H1 (cell line): ENCODE measurements around the gene PRKCH. TPM values are rescaled to one million over a fixed set of nuclear protein-coding genes. Genes with fewer than 3 reads are reported as not detected.

ENCODE experiments used
- CTCF ChIA-PET: fragments of 300-600 bp; sonication (Branson Sonifier 250); formaldehyde crosslinking; loops from one replicate; lab custom pipeline; 2021; ENCODE audit not compliant: partially characterized antibody; lab: Charles Lee
- POLR2A ChIA-PET: fragments of 300-600 bp; sonication (Branson Sonifier 250); formaldehyde crosslinking; loops from one replicate; lab custom pipeline; 2021; ENCODE audit warnings: inconsistent platforms; ENCODE audit not compliant: partially characterized antibody; lab: Charles Lee
- DNase-seq, 2 experiments: peaks; one replicate each; pipeline versions ENCODE4 v3.0.0 to v3.0.0-alpha.2; 2010 to 2022; ENCODE audit warnings: low spot score in 2 of 2, low read depth in 1 of 2, mixed read lengths in 1 of 2
- FAIRE-seq: peaks from 2 replicates; lab custom pipeline; 2011; peaks lifted over from hg19 to GRCh38; lab: Jason Lieb, UNC
- H2AFZ ChIP-seq: 2 replicates; pipeline ENCODE4 v1.8.1; 2012; ENCODE audit warnings: low read length, inconsistent platforms
- H2AK5ac ChIP-seq: 2 replicates; pipeline ENCODE4 v1.6.1; 2013; ENCODE audit warnings: low read depth, low read length
- H2BK120ac ChIP-seq: replicated peaks from 2 replicates; pipeline ENCODE3; 2013; ENCODE audit warnings: low read depth, low read length, inconsistent platforms
- H2BK12ac ChIP-seq: 2 replicates; pipeline ENCODE4 v1.6.1; 2013; ENCODE audit warnings: low read depth, low read length
- H2BK15ac ChIP-seq: 2 replicates; pipeline ENCODE4 v1.6.1; 2013; ENCODE audit warnings: low read length
- H2BK20ac ChIP-seq: 2 replicates; pipeline ENCODE4 v1.6.1; 2013; ENCODE audit warnings: low read length
- H2BK5ac ChIP-seq: 2 replicates; pipeline ENCODE4 v1.6.1; 2013; ENCODE audit warnings: low read depth, low read length
- H3K14ac ChIP-seq: 2 replicates; pipeline ENCODE4 v1.6.1; 2013; ENCODE audit warnings: inconsistent platforms; ENCODE audit not compliant: insufficient read length
- H3K18ac ChIP-seq: 2 replicates; pipeline ENCODE4 v1.6.1; 2013; ENCODE audit warnings: low read length; ENCODE audit errors: extremely low read depth
- H3K23ac ChIP-seq: 2 replicates; pipeline ENCODE4 v1.6.1; 2013; ENCODE audit warnings: inconsistent platforms; ENCODE audit not compliant: insufficient read length
- H3K23me2 ChIP-seq: 2 replicates; pipeline ENCODE4 v1.6.1; 2013; ENCODE audit warnings: low read depth, low read length
- H3K27ac ChIP-seq: 2 replicates; pipeline ENCODE4 v1.6.1; 2011; ENCODE audit warnings: low read depth, low read length, inconsistent platforms
- H3K27me3 ChIP-seq, 4 experiments: replicated peaks in 1 of 4; 1 replicate in 1 of 4; 2 replicates in 3 of 4; pipeline versions ENCODE4 v1.6.1 to v1.8.1; 2011 to 2013; ENCODE audit warnings: low read length in 3 of 4, mild to moderate bottlenecking in 3 of 4, inconsistent platforms in 2 of 4, mixed read lengths in 2 of 4, moderate library complexity in 1 of 4; ENCODE audit not compliant: control insufficient read depth in 3 of 4, insufficient read depth in 3 of 4; ENCODE audit errors: extremely low read depth in 1 of 4
- H3K36me3 ChIP-seq, 4 experiments: 2 replicates each; pipeline versions ENCODE4 v1.6.1 to v1.8.1; 2011 to 2013; ENCODE audit warnings: mild to moderate bottlenecking in 4 of 4, low read length in 3 of 4, moderate library complexity in 2 of 4, control low read depth in 1 of 4, inconsistent platforms in 1 of 4; ENCODE audit not compliant: insufficient read depth in 4 of 4, control insufficient read depth in 2 of 4
- H3K4ac ChIP-seq: replicated peaks from 2 replicates; pipeline ENCODE3; 2013; ENCODE audit warnings: low read length, low read depth, mixed read lengths, inconsistent platforms; ENCODE audit not compliant: insufficient read length
- H3K4me1 ChIP-seq, 4 experiments: replicated peaks in 1 of 4; 1 replicate in 1 of 4; 2 replicates in 3 of 4; pipeline versions ENCODE4 v1.6.1 to v1.8.1; 2011 to 2013; ENCODE audit warnings: low read length in 3 of 4, inconsistent platforms in 2 of 4, mixed read lengths in 1 of 4; ENCODE audit not compliant: insufficient read depth in 4 of 4, control insufficient read depth in 3 of 4
- H3K4me2 ChIP-seq, 2 experiments: 2 replicates each; pipeline versions ENCODE4 v1.6.1 to v1.8.1; 2011 to 2013; ENCODE audit warnings: low read depth in 2 of 2, low read length in 2 of 2, control low read depth in 1 of 2, inconsistent platforms in 1 of 2, mild to moderate bottlenecking in 1 of 2; ENCODE audit not compliant: insufficient read depth in 1 of 2
- H3K4me3 ChIP-seq, 4 experiments: fragments of 200-600, 300-600 bp in 1 of 4; sonication (generic), shearing (Covaris generic), sonication (Bioruptor Twin) in 1 of 4; 2 replicates each; pipeline versions ENCODE4 v1.5.1 to v1.8.1; 2011 to 2016; ENCODE audit warnings: low read length in 4 of 4, low read depth in 3 of 4, control low read depth in 2 of 4, inconsistent platforms in 2 of 4, mild to moderate bottlenecking in 2 of 4, mixed read lengths in 1 of 4, moderate library complexity in 1 of 4; ENCODE audit not compliant: insufficient read depth in 2 of 4; ENCODE audit errors: extremely low read depth in 1 of 4
- H3K56ac ChIP-seq: replicated peaks from 2 replicates; pipeline ENCODE3; 2013; ENCODE audit warnings: low read depth, mild to moderate bottlenecking, mixed read lengths, low read length, inconsistent platforms; ENCODE audit not compliant: insufficient read length
- H3K79me1 ChIP-seq: 2 replicates; pipeline ENCODE4 v1.6.1; 2013; ENCODE audit warnings: low read depth, low read length, control low read depth
- H3K79me2 ChIP-seq, 2 experiments: 2 replicates each; pipeline versions ENCODE4 v1.6.1 to v1.8.1; 2012 to 2013; ENCODE audit warnings: low read length in 2 of 2, mild to moderate bottlenecking in 2 of 2, inconsistent platforms in 1 of 2; ENCODE audit not compliant: insufficient read depth in 2 of 2, control insufficient read depth in 1 of 2
- H3K9ac ChIP-seq, 4 experiments: replicated peaks in 1 of 4; 1 replicate in 1 of 4; 2 replicates in 3 of 4; pipeline versions ENCODE4 v1.6.1 to v1.8.1; 2011 to 2013; ENCODE audit warnings: low read depth in 3 of 4, low read length in 3 of 4, control low read depth in 2 of 4, mild to moderate bottlenecking in 2 of 4, moderate library complexity in 2 of 4, inconsistent platforms in 1 of 4; ENCODE audit errors: extremely low read depth in 1 of 4
- H3K9me3 ChIP-seq, 2 experiments: 2 replicates each; pipeline versions ENCODE4 v1.6.1 to v1.8.1; 2012 to 2013; ENCODE audit warnings: mild to moderate bottlenecking in 2 of 2, moderate library complexity in 2 of 2, control low read depth in 1 of 2, inconsistent platforms in 1 of 2, low read depth in 1 of 2, low read length in 1 of 2, mixed read lengths in 1 of 2; ENCODE audit not compliant: insufficient read depth in 2 of 2
- H4K20me1 ChIP-seq, 2 experiments: replicated peaks in 1 of 2; 2 replicates each; pipeline versions ENCODE3 to v1.8.1; 2011 to 2013; ENCODE audit warnings: inconsistent platforms in 2 of 2, low read length in 2 of 2, mild to moderate bottlenecking in 1 of 2; ENCODE audit not compliant: insufficient read depth in 2 of 2, control insufficient read depth in 1 of 2
- H4K5ac ChIP-seq: 2 replicates; pipeline ENCODE4 v1.6.1; 2013; ENCODE audit warnings: low read length, low read depth, mixed read lengths, inconsistent platforms; ENCODE audit not compliant: insufficient read length
- H4K8ac ChIP-seq: 2 replicates; pipeline ENCODE4 v1.8.0; 2013; ENCODE audit warnings: mild to moderate bottlenecking, moderate library complexity, low read length, inconsistent platforms; ENCODE audit not compliant: insufficient read depth; ENCODE audit errors: extremely low read depth
- H4K91ac ChIP-seq: replicated peaks from 2 replicates; pipeline ENCODE3; 2013; ENCODE audit warnings: low read length, mixed read lengths, inconsistent platforms; ENCODE audit not compliant: insufficient read length
- CBX8 ChIP-seq: fragments of 300-800, 300-1000 bp; sonication (generic); IDR thresholded peaks from 2 replicates; pipeline ENCODE4 v1.7.1; 2016; ENCODE audit warnings: low read depth, low read length, borderline replicate concordance
- CEBPB ChIP-seq: IDR thresholded peaks from 2 replicates; pipeline ENCODE4 v1.6.1; 2012; ENCODE audit warnings: low read depth, low read length
- HDAC6 ChIP-seq: IDR thresholded peaks from one replicate; pipeline ENCODE4 v1.7.1; 2012; ENCODE audit warnings: low read depth, mild to moderate bottlenecking, inconsistent platforms, low read length, moderate library complexity
- JUN ChIP-seq: IDR thresholded peaks from 2 replicates; pipeline ENCODE4 v1.6.1; 2011; ENCODE audit warnings: low read depth, mild to moderate bottlenecking, improper control_type of control experiment, low read length
- MAFK ChIP-seq: IDR thresholded peaks from 2 replicates; pipeline ENCODE4 v1.6.1; 2012; ENCODE audit warnings: low read depth, mild to moderate bottlenecking, improper control_type of control experiment, low read length
- NANOG ChIP-seq: IDR thresholded peaks from 2 replicates; pipeline ENCODE4 v1.6.1; 2011; ENCODE audit warnings: low read length, low read depth, mild to moderate bottlenecking, inconsistent platforms; ENCODE audit not compliant: insufficient read depth, poor library complexity, severe bottlenecking
- NRF1 ChIP-seq: IDR thresholded peaks from 2 replicates; pipeline ENCODE4 v1.6.1; 2011; ENCODE audit warnings: mild to moderate bottlenecking, low read depth, low read length, improper control_type of control experiment
- POLR2A ChIP-seq, 2 experiments: IDR thresholded peaks; 1 replicate in 1 of 2; 2 replicates in 1 of 2; pipeline ENCODE4 v1.6.1; 2011; ENCODE audit warnings: low read depth in 2 of 2, low read length in 2 of 2, mild to moderate bottlenecking in 2 of 2; ENCODE audit errors: control extremely low read depth in 1 of 2
- SIX5 ChIP-seq: IDR thresholded peaks from 2 replicates; pipeline ENCODE4 v1.6.1; 2011; ENCODE audit warnings: mild to moderate bottlenecking, low read depth, low read length
- SP4 ChIP-seq: IDR thresholded peaks from 2 replicates; pipeline ENCODE4 v1.6.1; 2012; ENCODE audit warnings: low read length, inconsistent platforms
- TAF7 ChIP-seq: optimal IDR thresholded peaks from 2 replicates; pipeline ENCODE3; 2011; ENCODE audit warnings: low read depth, mild to moderate bottlenecking, inconsistent platforms, low read length, moderate library complexity, borderline replicate concordance
- WGBS, 2 experiments: shearing (Covaris generic) in 1 of 2; methylation state at CpG; one replicate each; pipeline versions ENCODE4 v1.1.6 to v1.1.7; 2013 to 2015; ENCODE audit warnings: low lambda C conversion rate in 2 of 2, mixed read lengths in 2 of 2, inconsistent platforms in 1 of 2, low coverage in 1 of 2, missing lambda C conversion rate in 1 of 2; ENCODE audit not compliant: insufficient replicate concordance in 2 of 2, insufficient coverage in 1 of 2, insufficient read length in 1 of 2; ENCODE audit errors: extremely low coverage in 1 of 2, missing lambda C conversion rate in 1 of 2; 5-methylcytosine and 5-hydroxymethylcytosine counted together
- polyA plus RNA-seq, 7 experiments: library from polyadenylated mRNA; depleted of rRNA in 3 of 7; stranded (reverse) in 5 of 7; unstranded in 2 of 7; fragments of >200 nt in 5 of 7; fragments of 200-250 nt in 2 of 7; gene quantifications; 1 replicate in 5 of 7; 2 replicates in 1 of 7; 4 replicates in 1 of 7; pipeline versions ENCODE4 v1.2.1 to v1.2.3, GENCODE V29; 2011 to 2013; ENCODE audit warnings: missing spikeins in 2 of 7, mixed read lengths in 2 of 7
- total RNA-seq: library from RNA; stranded (reverse); fragmentation: NEBNext Ultra II Directional; extraction: Animal tissue kit (Norgen Biotek cat#: 25700); gene quantifications from 2 replicates; pipeline ENCODE4 v1.2.1, GENCODE V29; 2021
- TF ChIP-seq, protein P1 (sequence below), 3 experiments: IDR thresholded peaks; 1 replicate in 2 of 3; 2 replicates in 1 of 3; pipeline versions ENCODE4 v1.5.1 to v1.6.1; 2011; ENCODE audit warnings: low read length in 3 of 3, mild to moderate bottlenecking in 3 of 3, inconsistent platforms in 2 of 3, low read depth in 1 of 3, moderate library complexity in 1 of 3; ENCODE audit not compliant: insufficient read depth in 1 of 3; ENCODE audit errors: control extremely low read depth in 1 of 3
- TF ChIP-seq, protein P2 (sequence below): IDR thresholded peaks from 2 replicates; pipeline ENCODE4 v1.6.1; 2012; ENCODE audit warnings: inconsistent platforms

PRKCH gene
- total and polyA plus RNA-seq, 2 of the 8 experiments (the other 6 are each of a cell fraction or from before 2014, with no cell fraction given): 6.4 to 7.0 TPM

DNA sequence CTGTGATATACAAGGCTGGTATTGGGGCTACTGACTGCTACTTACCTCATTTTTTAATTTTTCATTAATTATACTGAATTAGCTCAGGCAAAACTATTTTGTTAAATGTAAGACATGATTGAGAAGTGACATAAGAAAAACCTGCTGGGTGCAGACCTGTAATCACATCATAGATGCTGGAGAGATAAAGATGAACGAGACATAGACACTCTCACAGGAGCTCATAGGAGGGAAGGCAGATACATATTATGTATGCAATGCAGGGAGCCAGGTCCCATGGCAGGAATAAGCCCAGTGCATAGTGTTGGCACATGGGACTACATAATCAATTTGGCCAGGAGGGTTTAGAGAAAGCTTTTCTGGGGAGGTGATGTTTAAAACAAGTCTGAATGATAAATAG lies 74.9 kb downstream of the PRKCH start:
- POLR2A ChIA-PET: no interaction called here
- H3K18ac ChIP-seq: no peak overlapping the region
- no peak for DNase-seq
- no peak overlapping the region for H2AK5ac ChIP-seq
- H3K36me3 ChIP-seq: no peaks in the 10 kb centered on the region
- no peak overlapping the region for H2BK15ac ChIP-seq
- CTCF ChIA-PET: interaction anchor here (1.0 to 2.3 kb wide), 3 partner anchors 12 to 127 kb away, joined by 3 to 7 read pairs (median 3); no protein-coding TSS in a partner anchor
- H2BK120ac ChIP-seq: no peak overlapping the region
- no peaks in the 10 kb centered on the region; the same call in 1 of the 2 replicates for H3K23me2 ChIP-seq
- no peak overlapping the region for H2BK12ac ChIP-seq
- no peak overlapping the region for H2BK5ac ChIP-seq
- no peak overlapping the region for H4K5ac ChIP-seq
- no peaks in the 10 kb centered on the region for H3K9me3 ChIP-seq
- no peaks in the 10 kb centered on the region for H3K27me3 ChIP-seq
- no peak overlapping the region for H4K8ac ChIP-seq
- no peak for FAIRE-seq
- H3K9ac ChIP-seq: no peak overlapping the region
- no peaks in the 10 kb centered on the region for H4K20me1 ChIP-seq
- no peak overlapping the region for H3K56ac ChIP-seq
- H4K91ac ChIP-seq: no peak overlapping the region
- no peaks in the 10 kb centered on the region for H3K79me2 ChIP-seq
- no peak overlapping the region for H3K4me2 ChIP-seq
- no peak overlapping the region for H3K14ac ChIP-seq
- no peak for TF ChIP-seq TAF7
- TF ChIP-seq, protein P1, sequence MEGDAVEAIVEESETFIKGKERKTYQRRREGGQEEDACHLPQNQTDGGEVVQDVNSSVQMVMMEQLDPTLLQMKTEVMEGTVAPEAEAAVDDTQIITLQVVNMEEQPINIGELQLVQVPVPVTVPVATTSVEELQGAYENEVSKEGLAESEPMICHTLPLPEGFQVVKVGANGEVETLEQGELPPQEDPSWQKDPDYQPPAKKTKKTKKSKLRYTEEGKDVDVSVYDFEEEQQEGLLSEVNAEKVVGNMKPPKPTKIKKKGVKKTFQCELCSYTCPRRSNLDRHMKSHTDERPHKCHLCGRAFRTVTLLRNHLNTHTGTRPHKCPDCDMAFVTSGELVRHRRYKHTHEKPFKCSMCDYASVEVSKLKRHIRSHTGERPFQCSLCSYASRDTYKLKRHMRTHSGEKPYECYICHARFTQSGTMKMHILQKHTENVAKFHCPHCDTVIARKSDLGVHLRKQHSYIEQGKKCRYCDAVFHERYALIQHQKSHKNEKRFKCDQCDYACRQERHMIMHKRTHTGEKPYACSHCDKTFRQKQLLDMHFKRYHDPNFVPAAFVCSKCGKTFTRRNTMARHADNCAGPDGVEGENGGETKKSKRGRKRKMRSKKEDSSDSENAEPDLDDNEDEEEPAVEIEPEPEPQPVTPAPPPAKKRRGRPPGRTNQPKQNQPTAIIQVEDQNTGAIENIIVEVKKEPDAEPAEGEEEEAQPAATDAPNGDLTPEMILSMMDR (IDR thresholded peaks at IDR 0.05; ENCODE audit: control extremely low read depth in 1 of 3, insufficient read depth in 1 of 3, low read depth in 1 of 3, low read length in 3 of 3): no peak
- TF ChIP-seq MAFK: no peak
- TF ChIP-seq POLR2A (IDR thresholded peaks at IDR 0.05; ENCODE audit: control extremely low read depth in 1 of 2, low read depth in 2 of 2, low read length in 2 of 2): no peak
- no peak for TF ChIP-seq HDAC6
- TF ChIP-seq CBX8: no peak
- TF ChIP-seq CEBPB: no peak
- TF ChIP-seq NRF1: no peak
- TF ChIP-seq JUN: no peak
- TF ChIP-seq NANOG: no peak
- TF ChIP-seq, protein P2, sequence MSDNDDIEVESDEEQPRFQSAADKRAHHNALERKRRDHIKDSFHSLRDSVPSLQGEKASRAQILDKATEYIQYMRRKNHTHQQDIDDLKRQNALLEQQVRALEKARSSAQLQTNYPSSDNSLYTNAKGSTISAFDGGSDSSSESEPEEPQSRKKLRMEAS: no peak
- no peak for TF ChIP-seq SIX5
- TF ChIP-seq SP4: no peak
- TF ChIP-seq, all 59 proteins: peak for 0
- no peak overlapping the region for H2BK20ac ChIP-seq
- no peak overlapping the region for H3K27ac ChIP-seq
- H3K4me3 ChIP-seq: no peak overlapping the region
- H3K4me1 ChIP-seq: no peaks in the 10 kb centered on the region
- H3K4ac ChIP-seq: no peak overlapping the region
- no peak overlapping the region for H3K23ac ChIP-seq
- H3K79me1 ChIP-seq: no peaks in the 10 kb centered on the region
- H2AFZ ChIP-seq: no peak overlapping the region
- WGBS, 2 experiments: 91% methylated on average over 1 of the region's 1 CpG; no CpG with 5 or more reads in 1 of the 2 experiments
